SU-DHL-6 (cell line): ENCODE data around the gene FKRP.
A peak's percentile ranks its signal among the peaks of the same experiment; 100 is the strongest.

Source experiments
- H2AFZ ChIP-seq: fragments of 200-600 bp; sonication (generic); 2 replicates; pipeline ENCODE4 v1.6.1; 2014; ENCODE audit warnings: low read depth, mild to moderate bottlenecking, moderate library complexity, mixed read lengths, antibody characterized with exemption, low read length; ENCODE audit not compliant: severe bottlenecking
- H3F3A ChIP-seq: fragments of 200-600 bp; shearing (Covaris generic); 2 replicates; pipeline ENCODE4 v1.6.0; 2016; ENCODE audit warnings: antibody characterized with exemption, mild to moderate bottlenecking; ENCODE audit not compliant: insufficient read depth
- H3K27ac ChIP-seq: fragments of 200-600 bp; sonication (generic); 2 replicates; pipeline ENCODE4 v1.5.1; 2016; ENCODE audit warnings: low read depth, mild to moderate bottlenecking, low read length, moderate library complexity, mixed read lengths
- H3K27me3 ChIP-seq: fragments of 200-600 bp; sonication (generic), shearing (Covaris generic); 2 replicates; pipeline ENCODE4 v1.6.0; 2014; ENCODE audit warnings: mild to moderate bottlenecking, low read length
- H3K36me3 ChIP-seq: fragments of 200-600 bp; sonication (generic); 2 replicates; pipeline ENCODE4 v1.6.1; 2014; ENCODE audit warnings: mild to moderate bottlenecking, low read length, mixed read lengths
- H3K4me2 ChIP-seq: fragments of 300-600, 200-600 bp; shearing (Covaris generic), sonication (generic); 2 replicates; pipeline ENCODE4 v1.6.0; 2014; ENCODE audit warnings: low read length, low read depth, mild to moderate bottlenecking; ENCODE audit not compliant: poor library complexity, severe bottlenecking
- H3K4me3 ChIP-seq: fragments of 200-600 bp; sonication (generic); 2 replicates; pipeline ENCODE4 v1.5.1; 2014; ENCODE audit warnings: antibody characterized with exemption, low read length, mild to moderate bottlenecking, mixed read lengths; ENCODE audit not compliant: insufficient read depth, poor library complexity, severe bottlenecking
- H3K79me2 ChIP-seq: fragments of 200-600 bp; sonication (generic); 2 replicates; pipeline ENCODE4 v1.6.1; 2014; ENCODE audit warnings: mild to moderate bottlenecking, low read length, moderate library complexity; ENCODE audit not compliant: insufficient read depth
- H3K9ac ChIP-seq: fragments of 200-600 bp; sonication (generic); 2 replicates; pipeline ENCODE4 v1.7.0; 2014; ENCODE audit warnings: mild to moderate bottlenecking, low read length
- H3K9me2 ChIP-seq: fragments of 200-600 bp; sonication (generic); replicated peaks from 2 replicates; pipeline ENCODE4 v1.6.1; 2014; ENCODE audit warnings: low read length; ENCODE audit not compliant: insufficient read depth
- H3K9me3 ChIP-seq: fragments of 200-600 bp; sonication (generic); 2 replicates; pipeline ENCODE4 v1.6.1; 2014; ENCODE audit warnings: low read length, mixed read lengths; ENCODE audit not compliant: insufficient read depth
- H4K20me1 ChIP-seq: fragments of 200-600 bp; sonication (generic); 2 replicates; pipeline ENCODE4 v1.6.1; 2014; ENCODE audit warnings: low read depth, mild to moderate bottlenecking, antibody characterized with exemption, low read length, moderate library complexity, mixed read lengths
- CTCF ChIP-seq: fragments of 200-600 bp; sonication (generic); IDR thresholded peaks from one replicate; pipeline ENCODE4 v1.5.1; 2017; ENCODE audit warnings: antibody characterized with exemption, mild to moderate bottlenecking, low read length, moderate library complexity; ENCODE audit not compliant: insufficient read depth, poor library complexity, severe bottlenecking
- EZH2phosphoT487 ChIP-seq: fragments of 200-600 bp; sonication (generic), shearing (Covaris generic); conservative IDR thresholded peaks from 2 replicates; pipeline ENCODE4 v1.6.1; 2018; ENCODE audit warnings: mild to moderate bottlenecking, antibody characterized with exemption, low read length, moderate library complexity, mixed read lengths

FKRP gene

GRCh38 chr19:46782355-46783019, 36.6 kb downstream of the FKRP start:
- H3K27me3 ChIP-seq: no peaks in the 10 kb centered on the region
- no peaks in the 10 kb centered on the region for H3K9me2 ChIP-seq
- no peaks in the 10 kb centered on the region for H3K9me3 ChIP-seq
- no peak overlapping the region for H3K9ac ChIP-seq
- H3K4me2 ChIP-seq: no peak overlapping the region
- peaks cover 14% of the 10 kb centered on the region for H3K36me3 ChIP-seq
- H2AFZ ChIP-seq: no peak overlapping the region
- H3K79me2 ChIP-seq: peaks cover 53% of the 10 kb centered on the region
- peaks cover 24% of the 10 kb centered on the region for H3F3A ChIP-seq
- peaks cover 3% of the 10 kb centered on the region; the same call in 1 of the 2 replicates for H4K20me1 ChIP-seq
- TF ChIP-seq CTCF: no peak
- no peak for TF ChIP-seq EZH2phosphoT487
- H3K27ac ChIP-seq: no peak overlapping the region
- no peak overlapping the region for H3K4me3 ChIP-seq

GRCh38 chr19:46783670-46784069, 37.8 kb downstream of the FKRP start:
- TF ChIP-seq EZH2phosphoT487 (no peak), CTCF (no peak)
- Histone ChIP-seq H4K20me1 (no peaks in the 10 kb centered on the region; the same call in 1 of the 2 replicates), H3K9me2 (no peaks in the 10 kb centered on the region), H3F3A (peaks cover 24% of the 10 kb centered on the region), H3K9me3 (no peaks in the 10 kb centered on the region), H3K79me2 (peaks cover 61% of the 10 kb centered on the region), H3K4me3 (no peak overlapping the region), H3K27ac (peak overlapping the region; percentile 94), H3K4me2 (peak overlapping the region; percentile 66), H3K27me3 (no peaks in the 10 kb centered on the region), H3K9ac (peak overlapping the region; percentile 95), H2AFZ (no peak overlapping the region), H3K36me3 (peaks cover 10% of the 10 kb centered on the region; the same call in 1 of the 2 replicates)

- Histone ChIP-seq H2AFZ (no peak overlapping the region), H3K27me3 (no peaks in the 10 kb centered on the region), H3K9me2 (no peaks in the 10 kb centered on the region), H3K9me3 (no peaks in the 10 kb centered on the region), H3K4me3 (peak overlapping the region; percentile 97), H3K27ac (peak overlapping the region; percentile 94), H3K79me2 (peaks cover 61% of the 10 kb centered on the region), H3K4me2 (peak overlapping the region; percentile 66), H3F3A (peaks cover 24% of the 10 kb centered on the region), H3K9ac (peak overlapping the region; percentile 95), H3K36me3 (peaks cover 10% of the 10 kb centered on the region; the same call in 1 of the 2 replicates), H4K20me1 (no peaks in the 10 kb centered on the region; the same call in 1 of the 2 replicates)
- TF ChIP-seq CTCF: peak; percentile 39
- no peak for TF ChIP-seq EZH2phosphoT487
Observed at GRCh38 chr19:46784262-46785053, 38.6 kb downstream of the FKRP start.
